ENCODE data around the gene AK9.
"Not testable (repeated sequence)": the region's sequence is repeated elsewhere in the genome, so short reads cannot be mapped to it uniquely, and the experiment has no call there.

The AK9 gene

DNA sequence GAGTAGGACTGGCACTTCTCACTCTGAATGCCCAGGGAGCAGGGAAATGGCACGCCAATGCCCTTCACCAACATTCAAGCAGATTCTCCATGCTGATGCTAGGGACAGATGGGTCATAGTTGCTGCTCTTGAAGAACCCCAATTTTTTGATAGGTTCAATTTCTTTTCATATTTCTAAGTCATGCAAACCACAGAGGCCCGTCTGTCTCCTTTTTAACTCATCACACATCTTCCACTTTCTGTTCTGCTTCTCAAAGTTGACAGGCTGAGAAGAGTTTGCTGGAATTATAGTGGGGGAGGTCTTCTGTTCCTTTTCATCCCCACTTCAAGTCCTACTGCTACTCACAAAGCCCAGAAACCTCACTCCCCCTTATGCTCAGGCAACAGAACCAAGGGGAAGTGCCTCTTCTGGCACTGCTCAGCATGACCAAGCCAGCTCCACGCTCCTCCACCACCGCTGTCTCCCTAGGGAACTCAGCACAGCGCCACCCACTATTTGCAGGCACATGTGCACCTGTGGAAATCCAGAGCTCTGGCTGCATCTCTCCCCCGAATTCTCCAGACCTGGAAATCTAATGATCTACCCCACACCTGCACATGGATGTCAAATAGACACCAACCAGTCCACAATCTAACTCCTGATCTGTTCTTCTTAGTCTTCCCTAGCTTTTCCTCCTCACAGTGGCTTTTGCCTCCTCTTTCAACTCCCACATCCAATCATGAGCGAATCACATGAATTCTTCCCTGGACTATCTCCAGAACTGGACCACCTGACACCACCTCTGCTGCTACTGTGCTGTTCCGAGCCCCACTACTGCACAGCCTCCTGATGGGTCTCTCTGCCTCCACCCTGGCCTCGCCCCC is 218.6 kb downstream of the AK9 start:
- no peaks in the 10 kb centered on the region for H3K27me3 ChIP-seq (ENCODE audit: low read depth)
- in situ Hi-C loops (cut with MboI; ENCODE audit: low sequenced_read_pairs), result no loop called here
- peaks cover 85% of the 10 kb centered on the region for H3K36me3 ChIP-seq (replicated peaks)
- H3K4me1 ChIP-seq, result no peaks in the 10 kb centered on the region
- no peak overlapping the region for H3K4me3 ChIP-seq
- no peak for DNase-seq (ENCODE audit: low spot score in 2 of 2)
- no peaks in the 10 kb centered on the region for H3K9me3 ChIP-seq

DNA sequence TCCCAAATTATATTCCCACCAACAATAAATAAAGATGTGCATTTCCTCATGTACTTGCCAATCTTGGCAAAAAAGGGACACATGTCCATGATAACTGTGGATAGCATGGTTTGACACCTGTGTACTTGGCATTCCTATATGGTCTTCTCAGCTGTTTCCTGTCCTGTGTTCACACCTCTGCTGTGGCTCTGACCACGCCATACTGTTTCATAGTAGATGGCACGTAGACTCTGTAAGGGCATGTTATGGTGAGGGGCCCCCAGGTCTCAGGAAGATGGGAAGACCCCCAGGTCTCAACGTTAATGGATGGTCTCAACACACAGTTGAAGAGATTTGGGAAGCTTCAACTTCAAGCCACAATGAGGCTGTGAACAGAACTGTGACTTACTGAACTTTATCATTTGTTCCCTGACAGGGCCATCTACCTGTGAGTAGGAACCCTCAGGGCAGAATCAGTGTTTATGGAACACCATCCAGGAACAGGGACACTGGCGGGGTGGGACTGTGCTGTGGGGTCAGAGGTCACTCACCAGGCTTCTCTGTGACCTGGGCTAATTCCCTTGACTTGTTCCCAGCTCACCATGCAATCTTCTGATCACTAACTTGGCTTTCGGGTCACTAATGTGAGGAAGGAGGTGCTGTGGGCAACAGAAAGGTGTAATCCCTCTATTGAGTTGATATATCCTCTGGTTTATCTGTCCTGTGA is 219.7 kb downstream of the AK9 start:
- in situ Hi-C loops (cut with MboI; ENCODE audit: low sequenced_read_pairs), result no loop called here
- Histone ChIP-seq H3K36me3 (replicated peaks) (peaks cover 88% of the 10 kb centered on the region), H3K27me3 (ENCODE audit: low read depth) (no peaks in the 10 kb centered on the region), H3K4me1 (no peaks in the 10 kb centered on the region), H3K4me3 (no peak overlapping the region), H3K9me3 (no peaks in the 10 kb centered on the region)
- DNase-seq (ENCODE audit: low spot score in 2 of 2), result no peak

DNA sequence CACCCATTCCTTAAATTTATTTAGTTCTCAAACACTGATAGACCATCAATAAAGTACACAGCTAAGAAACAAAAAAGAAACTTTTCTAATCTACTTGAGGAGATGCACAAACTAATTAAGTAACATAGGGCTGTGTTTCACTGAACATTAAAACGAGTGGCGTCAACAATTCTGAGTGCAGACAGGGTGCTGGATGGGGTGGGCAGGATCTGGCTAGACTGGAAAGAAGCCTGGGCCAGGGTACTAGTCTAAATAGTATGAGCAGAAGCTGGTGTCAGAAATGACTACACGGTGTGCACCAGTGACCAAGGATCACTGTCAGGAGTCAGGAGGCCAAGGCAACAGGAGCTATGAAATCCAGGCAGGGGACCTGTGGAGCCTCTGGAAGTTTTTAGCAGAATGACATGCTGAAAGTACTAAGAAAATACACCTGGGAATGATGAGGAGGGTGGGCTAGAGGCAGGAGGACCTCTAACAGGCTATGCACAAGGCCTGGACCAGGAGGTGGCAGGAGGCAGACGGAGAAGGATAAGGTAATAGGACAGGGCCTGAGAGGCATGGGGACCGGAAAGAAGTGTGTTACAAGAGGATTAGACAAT is 221.3 kb downstream of the AK9 start:
- DNase-seq (ENCODE audit: low spot score in 2 of 2), result no peak
- no peak overlapping the region for H3K4me3 ChIP-seq
- peaks cover 90% of the 10 kb centered on the region for H3K36me3 ChIP-seq (replicated peaks)
- in situ Hi-C loops (cut with MboI; ENCODE audit: low sequenced_read_pairs), result no loop called here
- no peaks in the 10 kb centered on the region for H3K4me1 ChIP-seq
- H3K27me3 ChIP-seq (ENCODE audit: low read depth), result no peaks in the 10 kb centered on the region
- H3K9me3 ChIP-seq, result no peaks in the 10 kb centered on the region

DNA sequence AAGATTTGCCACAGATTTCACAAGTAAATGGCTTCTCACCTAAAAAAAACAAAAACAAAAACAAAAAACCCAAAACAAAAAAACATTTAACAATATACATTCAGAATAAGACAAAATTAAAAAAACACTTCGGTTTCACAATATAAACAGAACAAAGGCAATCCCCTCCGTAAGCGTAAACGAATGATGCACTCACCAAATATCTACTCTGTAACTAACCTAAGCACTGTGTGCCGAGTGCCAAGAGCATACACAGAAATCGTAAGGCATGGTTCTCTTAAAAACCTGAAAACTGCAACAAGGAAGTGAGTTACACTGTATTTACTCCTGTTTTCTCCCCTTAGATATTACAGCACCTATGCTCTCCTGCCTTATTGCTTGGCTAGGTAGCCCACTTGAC is 223.3 kb downstream of the AK9 start:
- Histone ChIP-seq H3K27me3 (ENCODE audit: low read depth) (no peaks in the 10 kb centered on the region), H3K9me3 (no peaks in the 10 kb centered on the region), H3K4me3 (no peak overlapping the region), H3K4me1 (no peaks in the 10 kb centered on the region), H3K36me3 (replicated peaks) (peaks cover 93% of the 10 kb centered on the region)
- no peak for DNase-seq (ENCODE audit: low spot score in 2 of 2)
- in situ Hi-C loops (cut with MboI; ENCODE audit: low sequenced_read_pairs), result no loop called here

DNA sequence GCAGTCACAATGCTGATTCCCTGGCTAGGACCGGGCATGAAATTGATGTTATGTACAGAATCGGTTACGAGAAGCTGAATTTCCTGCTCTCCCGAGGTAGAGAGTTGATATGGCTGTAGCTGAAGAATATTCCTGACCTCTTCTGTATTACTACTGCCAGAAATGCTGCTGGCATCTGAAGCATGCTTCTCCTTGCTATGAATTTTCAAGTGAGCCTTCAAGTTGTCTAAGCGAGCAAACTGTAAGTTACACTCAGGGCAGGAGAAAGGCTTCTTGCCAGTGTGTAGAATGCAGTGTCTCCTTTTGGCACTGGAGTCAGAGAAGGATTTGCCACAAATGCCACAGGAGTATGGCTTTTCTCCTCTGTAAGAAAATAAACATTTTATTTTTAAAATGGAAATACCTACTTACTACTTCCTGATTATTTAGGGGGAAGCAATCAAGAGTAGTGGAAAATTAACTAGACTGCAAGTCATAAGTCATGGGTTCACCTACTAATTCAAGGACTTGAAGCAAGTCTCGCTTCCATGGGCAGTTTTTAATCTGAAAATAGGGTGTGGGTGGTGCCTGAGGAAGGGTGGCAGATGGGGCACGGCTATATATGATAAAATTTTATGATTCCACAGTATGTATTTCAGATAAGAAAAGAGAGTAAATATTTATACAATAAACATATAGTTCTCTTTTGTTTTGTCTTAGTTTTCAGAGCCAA is 224.6 kb downstream of the AK9 start:
- Histone ChIP-seq H3K9me3 (no peaks in the 10 kb centered on the region), H3K27me3 (ENCODE audit: low read depth) (no peaks in the 10 kb centered on the region), H3K4me1 (no peaks in the 10 kb centered on the region), H3K4me3 (no peak overlapping the region), H3K36me3 (replicated peaks) (peaks cover 91% of the 10 kb centered on the region)
- DNase-seq (ENCODE audit: low spot score in 2 of 2), result no peak
- in situ Hi-C loops (cut with MboI; ENCODE audit: low sequenced_read_pairs), result no loop called here

- in situ Hi-C loops (cut with MboI; ENCODE audit: low sequenced_read_pairs), result no loop called here
- no peaks in the 10 kb centered on the region for H3K27me3 ChIP-seq (ENCODE audit: low read depth)
- DNase-seq (ENCODE audit: low spot score in 2 of 2), result no peak
- H3K36me3 ChIP-seq (replicated peaks), result peaks cover 88% of the 10 kb centered on the region
- no peak overlapping the region for H3K4me3 ChIP-seq
- peaks cover under 1% of the 10 kb centered on the region; the same call in 1 of the 2 replicates for H3K4me1 ChIP-seq
- H3K9me3 ChIP-seq, result no peaks in the 10 kb centered on the region
Measured at GRCh38 chr6:109465772-109466171, 225.2 kb downstream of the AK9 start.

DNA sequence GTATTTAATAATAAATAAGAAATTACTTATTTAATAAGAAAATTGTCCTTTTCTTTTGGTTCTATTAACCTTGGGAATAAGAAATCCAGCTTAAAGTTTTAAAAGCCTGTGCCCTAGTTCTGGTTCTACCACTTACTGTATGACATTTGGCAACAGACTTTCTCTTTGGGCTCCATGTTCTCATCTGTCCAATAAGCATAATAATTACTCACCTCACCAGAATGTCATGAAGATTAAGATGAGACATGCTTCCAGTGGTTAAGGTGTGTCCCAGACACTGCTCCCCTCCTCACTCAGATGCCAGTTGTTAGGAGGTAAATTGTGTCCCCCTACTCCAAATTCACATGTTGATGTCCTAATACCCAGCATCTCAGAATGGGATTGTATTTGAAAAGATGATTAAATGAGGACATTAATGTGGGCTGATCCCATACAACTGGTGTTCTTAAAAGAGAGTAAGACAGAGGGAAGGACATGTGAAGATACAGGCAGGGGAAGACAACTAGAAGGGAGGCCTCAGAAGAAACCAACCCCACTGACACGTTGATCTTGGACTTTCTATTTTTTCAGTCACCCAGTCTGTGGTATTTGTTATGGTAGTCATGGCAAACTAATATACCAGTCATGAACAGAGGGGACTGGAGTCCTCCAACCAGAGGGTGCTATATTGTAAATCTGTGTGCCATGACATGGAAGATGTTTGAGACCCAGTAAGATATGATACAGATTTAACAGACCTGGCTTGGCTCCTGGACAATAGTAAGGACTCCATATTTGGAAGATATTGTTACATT is 229.1 kb downstream of the AK9 start:
- in situ Hi-C loops (cut with MboI; ENCODE audit: low sequenced_read_pairs), result no loop called here
- Histone ChIP-seq H3K4me3 (no peak overlapping the region), H3K36me3 (replicated peaks) (peaks cover 53% of the 10 kb centered on the region), H3K4me1 (peaks cover 15% of the 10 kb centered on the region), H3K9me3 (no peaks in the 10 kb centered on the region), H3K27me3 (ENCODE audit: low read depth) (no peaks in the 10 kb centered on the region)
- DNase-seq (ENCODE audit: low spot score in 2 of 2), result no peak

GRCh38 chr6:109461205-109461604 is 229.8 kb downstream of the AK9 start:
- H3K4me3 ChIP-seq; H3K27me3 ChIP-seq (ENCODE audit: low read depth); H3K9me3 ChIP-seq; in situ Hi-C loops (cut with MboI; ENCODE audit: low sequenced_read_pairs); DNase-seq (ENCODE audit: low spot score in 2 of 2): not testable (repeated sequence)
- Histone ChIP-seq H3K4me1 (peaks cover 21% of the 10 kb centered on the region), H3K36me3 (replicated peaks) (peaks cover 46% of the 10 kb centered on the region)

DNA sequence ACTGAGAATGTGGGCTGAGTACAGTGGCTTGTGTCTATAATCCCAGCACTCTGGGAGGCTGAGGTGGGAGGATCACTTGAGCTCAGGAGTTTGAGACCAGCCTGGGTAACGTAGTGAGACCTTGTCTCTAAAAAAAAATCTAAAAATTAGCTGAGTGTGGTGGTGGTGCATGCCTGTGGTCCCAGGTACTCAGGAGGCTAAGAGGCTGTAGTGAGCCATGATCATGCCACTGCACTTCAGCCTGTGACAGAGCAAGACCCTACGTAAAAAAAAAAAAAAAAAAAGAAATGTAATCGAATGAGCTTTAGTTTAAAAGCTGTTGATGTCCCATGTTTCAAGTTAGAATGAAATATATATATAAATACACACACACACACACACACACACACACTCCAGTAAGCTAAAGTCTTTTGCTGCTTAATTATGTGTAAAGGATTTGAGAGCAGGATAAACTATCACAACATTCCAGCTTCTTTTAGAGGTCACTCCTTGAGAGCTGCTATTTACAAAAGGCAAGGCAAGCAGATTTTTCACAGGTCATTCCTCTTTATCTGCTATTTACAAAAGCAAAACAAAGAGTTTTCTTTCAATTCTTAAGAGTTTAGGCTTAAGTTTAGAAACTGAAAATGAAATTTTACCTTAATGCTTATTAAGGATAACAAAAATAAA is 230.7 kb downstream of the AK9 start:
- Histone ChIP-seq H3K27me3 (ENCODE audit: low read depth) (no peaks in the 10 kb centered on the region), H3K4me1 (peaks cover 21% of the 10 kb centered on the region)

GRCh38 chr6:109458774-109459531 is 232.0 kb downstream of the AK9 start:
- H3K4me1 ChIP-seq, result peaks cover 21% of the 10 kb centered on the region
- no peak overlapping the region for H3K4me3 ChIP-seq
- H3K36me3 ChIP-seq (replicated peaks), result peaks cover 24% of the 10 kb centered on the region
- H3K27me3 ChIP-seq (ENCODE audit: low read depth), result no peaks in the 10 kb centered on the region
- DNase-seq (ENCODE audit: low spot score in 2 of 2), result no peak
- no peaks in the 10 kb centered on the region for H3K9me3 ChIP-seq
- in situ Hi-C loops (cut with MboI; ENCODE audit: low sequenced_read_pairs), result no loop called here

More for the DNA sequence above, 230.7 kb downstream of the AK9 start:
- in situ Hi-C loops (cut with MboI; ENCODE audit: low sequenced_read_pairs), result no loop called here
- DNase-seq (ENCODE audit: low spot score in 2 of 2), result no peak
- Histone ChIP-seq H3K9me3 (no peaks in the 10 kb centered on the region), H3K4me3 (no peak overlapping the region), H3K36me3 (replicated peaks) (peaks cover 37% of the 10 kb centered on the region)

DNA sequence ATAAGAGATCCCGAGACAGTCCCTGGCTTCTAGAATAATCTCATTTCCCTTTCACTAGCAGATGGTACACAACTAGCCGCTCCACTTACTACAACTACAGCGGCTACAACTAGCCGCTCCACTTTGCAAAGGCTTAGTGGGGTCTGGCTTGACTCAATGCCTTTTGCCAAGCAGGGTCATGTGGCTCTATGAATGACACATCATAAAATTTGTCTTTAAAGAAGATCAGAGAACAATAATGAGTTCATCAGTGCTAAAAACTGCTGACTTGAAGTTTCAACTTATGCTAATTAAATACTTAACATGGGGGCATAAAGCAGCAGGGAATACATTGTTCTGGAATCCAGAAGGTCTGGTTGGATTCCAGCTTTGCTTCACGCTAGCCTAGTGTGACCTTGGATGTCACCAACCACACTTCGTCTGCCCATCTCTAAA is 233.4 kb downstream of the AK9 start:
- Histone ChIP-seq H3K4me1 (peaks cover 21% of the 10 kb centered on the region), H3K4me3 (no peak overlapping the region), H3K9me3 (no peaks in the 10 kb centered on the region), H3K36me3 (replicated peaks) (peaks cover 13% of the 10 kb centered on the region), H3K27me3 (ENCODE audit: low read depth) (no peaks in the 10 kb centered on the region)
- in situ Hi-C loops (cut with MboI; ENCODE audit: low sequenced_read_pairs), result no loop called here
- peak; percentile 52 to 67 for DNase-seq (ENCODE audit: low spot score in 2 of 2)

Data from HAP-1 (cell line).